SK-N-SH (cell line): ENCODE measurements around the gene PIP4K2A. TPM values are rescaled to one million over a fixed set of nuclear protein-coding genes. Genes with fewer than 3 reads are reported as not detected.

Experiments
- CTCF ChIA-PET: fragments of 300-600, 350-600 bp; formaldehyde crosslinking; extraction: SDS; loops from one replicate; lab custom pipeline; 2021; lab: Yijun Ruan, JAX
- POLR2A ChIA-PET: fragments of 350-600 bp; sonication (Branson Sonifier 250); formaldehyde crosslinking; extraction: SDS; loops from one replicate; lab custom pipeline; 2020; ENCODE audit warnings: antibody characterized with exemption, inconsistent platforms; lab: Yijun Ruan, JAX
- DNase-seq: peaks from one replicate; pipeline ENCODE4 v3.0.0; 2012
- H2AFZ ChIP-seq: fragments of 200-600 bp; sonication (generic); 2 replicates; pipeline ENCODE4 v1.8.1; 2016; ENCODE audit warnings: antibody characterized with exemption, mild to moderate bottlenecking, low read depth
- H3F3A ChIP-seq: fragments of 200-600 bp; sonication (generic); replicated peaks from 2 replicates; pipeline ENCODE3; 2016; ENCODE audit warnings: antibody characterized with exemption, mild to moderate bottlenecking; ENCODE audit not compliant: insufficient read depth
- H3K27ac ChIP-seq, 2 experiments: fragments of 200-500 bp in 1 of 2; fragments of 200-600 bp in 1 of 2; sonication (Bioruptor generic) in 1 of 2; sonication (generic), shearing (Covaris generic) in 1 of 2; 2 replicates each; pipeline versions ENCODE4 v1.5.1 to v1.6.1; 2014 to 2016; ENCODE audit warnings: low read depth in 2 of 2, inconsistent platforms in 1 of 2, low read length in 1 of 2, mild to moderate bottlenecking in 1 of 2, mixed read lengths in 1 of 2
- H3K27me3 ChIP-seq: fragments of 200-600 bp; sonication (generic), shearing (Covaris generic); 2 replicates; pipeline ENCODE4 v1.6.1; 2016; ENCODE audit warnings: mixed run types; ENCODE audit not compliant: insufficient read depth
- H3K36me3 ChIP-seq, 2 experiments: fragments of 200-500 bp in 1 of 2; fragments of 200-600 bp in 1 of 2; sonication (Bioruptor generic) in 1 of 2; sonication (generic) in 1 of 2; replicated peaks in 1 of 2; 2 replicates each; pipeline versions ENCODE3 to v1.5.1; 2014 to 2016; ENCODE audit warnings: low read length in 1 of 2, mild to moderate bottlenecking in 1 of 2; ENCODE audit not compliant: insufficient read depth in 2 of 2, control insufficient read depth in 1 of 2
- H3K4me1 ChIP-seq, 2 experiments: fragments of 200-500 bp in 1 of 2; fragments of 200-600 bp in 1 of 2; sonication (Bioruptor generic) in 1 of 2; sonication (generic), shearing (Covaris generic) in 1 of 2; 2 replicates each; pipeline versions ENCODE4 v1.5.1 to v1.6.1; 2014 to 2016; ENCODE audit warnings: low read depth in 1 of 2, low read length in 1 of 2, mixed run types in 1 of 2; ENCODE audit not compliant: insufficient read depth in 2 of 2, control insufficient read depth in 1 of 2
- H3K4me2 ChIP-seq: fragments of 200-600 bp; sonication (generic), shearing (Covaris generic); 2 replicates; pipeline ENCODE4 v1.6.1; 2017; ENCODE audit warnings: mixed run types
- H3K4me3 ChIP-seq, 2 experiments: fragments of 200-500 bp in 1 of 2; fragments of 200-600 bp in 1 of 2; sonication (Bioruptor generic) in 1 of 2; sonication (generic), shearing (Covaris generic) in 1 of 2; 2 replicates each; pipeline versions ENCODE4 v1.5.1 to v1.8.1; 2014 to 2016; ENCODE audit warnings: low read depth in 2 of 2, inconsistent platforms in 1 of 2, low read length in 1 of 2, mild to moderate bottlenecking in 1 of 2, mixed read lengths in 1 of 2, moderate library complexity in 1 of 2
- H3K79me2 ChIP-seq: fragments of 200-600 bp; sonication (generic); 2 replicates; pipeline ENCODE4 v1.8.1; 2017; ENCODE audit warnings: mild to moderate bottlenecking; ENCODE audit not compliant: insufficient read depth
- H3K9ac ChIP-seq: fragments of 200-600 bp; sonication (generic); 2 replicates; pipeline ENCODE4 v1.6.1; 2017; ENCODE audit warnings: mixed run types
- H3K9me2 ChIP-seq: fragments of 200-600 bp; sonication (generic); 2 replicates; pipeline ENCODE4 v1.6.1; 2017; ENCODE audit warnings: mixed run types
- H3K9me3 ChIP-seq: fragments of 200-600 bp; sonication (generic); 2 replicates; pipeline ENCODE4 v1.6.1; 2017; ENCODE audit warnings: mixed run types, mild to moderate bottlenecking, moderate library complexity
- H4K20me1 ChIP-seq: fragments of 200-600 bp; sonication (generic); 2 replicates; pipeline ENCODE4 v1.6.1; 2017; ENCODE audit warnings: mild to moderate bottlenecking, mixed run types; ENCODE audit not compliant: insufficient read depth
- CTCF ChIP-seq: fragments of 200-600 bp; sonication (generic); IDR thresholded peaks from 2 replicates; pipeline ENCODE4 v1.6.1; 2017; ENCODE audit warnings: antibody characterized with exemption, mild to moderate bottlenecking, moderate library complexity
- EP300 ChIP-seq, 2 experiments: IDR thresholded peaks; 2 replicates each; pipeline versions ENCODE4 v1.4.0 to v1.6.1; 2012; ENCODE audit warnings: borderline replicate concordance in 1 of 2, low read depth in 1 of 2, low read length in 1 of 2
- EZH2phosphoT487 ChIP-seq: fragments of 200-600 bp; sonication (generic); IDR thresholded peaks from 2 replicates; pipeline ENCODE4 v1.6.1; 2017; ENCODE audit warnings: low read depth, mixed run types, mild to moderate bottlenecking, antibody characterized with exemption, moderate library complexity, borderline replicate concordance
- FOSL2 ChIP-seq: IDR thresholded peaks from 2 replicates; pipeline ENCODE4 v1.4.0; 2012; ENCODE audit warnings: low read depth, mild to moderate bottlenecking, moderate library complexity, borderline replicate concordance
- FOXJ3 ChIP-seq: sonication (generic); formaldehyde crosslinking; IDR thresholded peaks from 2 replicates; pipeline ENCODE4 v1.5.1; 2020; ENCODE audit warnings: mild to moderate bottlenecking, missing genetic modification reagents
- GABPA ChIP-seq: IDR thresholded peaks from 2 replicates; pipeline ENCODE4 v1.4.0; 2012; ENCODE audit warnings: low read depth, mild to moderate bottlenecking
- IRF3 ChIP-seq: fragments of 150-350 bp; IDR thresholded peaks from 2 replicates; pipeline ENCODE4 v1.6.1; 2016; ENCODE audit warnings: mild to moderate bottlenecking, low read depth, low read length
- JUND ChIP-seq: IDR thresholded peaks from 2 replicates; pipeline ENCODE4 v1.4.0; 2012
- MAX ChIP-seq: IDR thresholded peaks from 2 replicates; pipeline ENCODE4 v1.4.0; 2012; ENCODE audit warnings: low read depth
- MEF2A ChIP-seq: IDR thresholded peaks from 2 replicates; pipeline ENCODE4 v1.4.0; 2012; ENCODE audit warnings: low read depth, borderline replicate concordance
- NFIC ChIP-seq: IDR thresholded peaks from 2 replicates; pipeline ENCODE4 v1.4.0; 2012; ENCODE audit warnings: borderline replicate concordance
- NRF1 ChIP-seq: IDR thresholded peaks from 2 replicates; pipeline ENCODE4 v1.6.1; 2012; ENCODE audit warnings: low read depth, mild to moderate bottlenecking, low read length
- RAD21 ChIP-seq: IDR thresholded peaks from 2 replicates; pipeline ENCODE4 v1.6.1; 2012; ENCODE audit warnings: mild to moderate bottlenecking, low read length
- RXRA ChIP-seq: IDR thresholded peaks from 2 replicates; pipeline ENCODE4 v1.4.0; 2012; ENCODE audit warnings: low read depth, mild to moderate bottlenecking, borderline replicate concordance
- SIN3A ChIP-seq: IDR thresholded peaks from 2 replicates; pipeline ENCODE4 v1.6.1; 2012; ENCODE audit warnings: low read depth, mild to moderate bottlenecking, low read length, moderate library complexity, borderline replicate concordance
- TCF12 ChIP-seq: IDR thresholded peaks from 2 replicates; pipeline ENCODE4 v1.4.0; 2012
- USF1 ChIP-seq: IDR thresholded peaks from 2 replicates; pipeline ENCODE4 v1.4.0; 2012; ENCODE audit warnings: low read depth, borderline replicate concordance
- YY1 ChIP-seq: IDR thresholded peaks from 2 replicates; pipeline ENCODE4 v1.4.0; 2012; ENCODE audit warnings: low read depth, mild to moderate bottlenecking
- WGBS: methylation state at CpG from one replicate; pipeline ENCODE4 v1.1.6; 2017; ENCODE audit warnings: low lambda C conversion rate; 5-methylcytosine and 5-hydroxymethylcytosine counted together
- polyA plus RNA-seq, 3 experiments: library from polyadenylated mRNA; depleted of rRNA; stranded (reverse); fragments of >200 nt; gene quantifications; 2 replicates each; pipeline ENCODE4 v1.2.3, GENCODE V29; 2012

The PIP4K2A gene
- polyA plus RNA-seq, 1 of the 3 experiments (the other 2 are of a cell fraction), result 10.8 TPM

- no peaks in the 10 kb centered on the region for H3K9me3 ChIP-seq
- no peaks in the 10 kb centered on the region for H3K27me3 ChIP-seq
- WGBS, result 81% methylated on average over 3 of the region's 3 CpGs
- H3K4me2 ChIP-seq, result no peak overlapping the region
- H3K9ac ChIP-seq, result no peak overlapping the region
- CTCF ChIA-PET, result interaction anchor here (1.6 kb wide), 1 partner anchor 52 kb away, joined by 3 read pairs; no protein-coding TSS in a partner anchor
- H3K4me3 ChIP-seq, result no peak overlapping the region
- no peaks in the 10 kb centered on the region for H3K79me2 ChIP-seq
- H3K36me3 ChIP-seq, result no peaks in the 10 kb centered on the region
- H3K9me2 ChIP-seq, result no peaks in the 10 kb centered on the region
- no peak overlapping the region for H2AFZ ChIP-seq
- DNase-seq, result no peak
- H4K20me1 ChIP-seq, result no peaks in the 10 kb centered on the region
- H3K27ac ChIP-seq, result no peak overlapping the region
- POLR2A ChIA-PET, result no interaction called here
- no peaks in the 10 kb centered on the region; a peak in 1 of 4 replicates for H3K4me1 ChIP-seq
- TF ChIP-seq SIN3A (no peak), NFIC (no peak), CTCF (no peak), YY1 (no peak), MEF2A (no peak), EP300 (IDR thresholded peaks at IDR 0.05; ENCODE audit: borderline replicate concordance in 1 of 2, low read depth in 1 of 2, low read length in 1 of 2) (no peak), NRF1 (no peak), IRF3 (no peak), FOSL2 (no peak), RAD21 (no peak)
- H3F3A ChIP-seq, result no peaks in the 10 kb centered on the region
These were observed 224.4 kb downstream of the PIP4K2A start for GRCh38 chr10:22489975-22490374.

GRCh38 chr10:22489467-22489866 lies 224.9 kb downstream of the PIP4K2A start:
- CTCF ChIA-PET, result no interaction called here
- 70% methylated on average over 4 of the region's 4 CpGs for WGBS

More at GRCh38 chr10:22489467-22489866, 224.9 kb downstream of the PIP4K2A start:
- H4K20me1 ChIP-seq, result no peaks in the 10 kb centered on the region
- no peaks in the 10 kb centered on the region for H3K79me2 ChIP-seq
- no peaks in the 10 kb centered on the region for H3F3A ChIP-seq
- POLR2A ChIA-PET, result no interaction called here
- no peak overlapping the region for H3K9ac ChIP-seq
- H3K4me2 ChIP-seq, result no peak overlapping the region
- no peaks in the 10 kb centered on the region for H3K9me2 ChIP-seq
- H3K27me3 ChIP-seq, result no peaks in the 10 kb centered on the region
- no peak overlapping the region for H3K27ac ChIP-seq
- DNase-seq, result no peak
- no peaks in the 10 kb centered on the region for H3K36me3 ChIP-seq
- no peaks in the 10 kb centered on the region for H3K9me3 ChIP-seq
- no peak overlapping the region for H3K4me3 ChIP-seq
- H3K4me1 ChIP-seq, result no peaks in the 10 kb centered on the region; a peak in 1 of 4 replicates
- no peak overlapping the region for H2AFZ ChIP-seq
- TF ChIP-seq MAX, result no peak
- no peak for TF ChIP-seq USF1
- no peak for TF ChIP-seq JUND
- no peak for TF ChIP-seq RXRA
- TF ChIP-seq EP300 (IDR thresholded peaks at IDR 0.05; ENCODE audit: borderline replicate concordance in 1 of 2, low read depth in 1 of 2, low read length in 1 of 2), result no peak
- TF ChIP-seq SIN3A, result no peak
- TF ChIP-seq FOXJ3, result no peak
- TF ChIP-seq CTCF, result no peak
- TF ChIP-seq GABPA, result no peak
- TF ChIP-seq FOSL2, result no peak
- TF ChIP-seq EZH2phosphoT487, result no peak
- TF ChIP-seq TCF12, result no peak
- no peak for TF ChIP-seq YY1
